ENCODE measurements around the gene C9. TPM values are rescaled to one million over a fixed set of nuclear protein-coding genes. Genes with fewer than 3 reads are reported as not detected.

Gene C9
- polyA plus RNA-seq, 1 donor (not counting 4 experiments of a cell fraction or from before 2014, with no cell fraction given): 0.04 TPM

DNA sequence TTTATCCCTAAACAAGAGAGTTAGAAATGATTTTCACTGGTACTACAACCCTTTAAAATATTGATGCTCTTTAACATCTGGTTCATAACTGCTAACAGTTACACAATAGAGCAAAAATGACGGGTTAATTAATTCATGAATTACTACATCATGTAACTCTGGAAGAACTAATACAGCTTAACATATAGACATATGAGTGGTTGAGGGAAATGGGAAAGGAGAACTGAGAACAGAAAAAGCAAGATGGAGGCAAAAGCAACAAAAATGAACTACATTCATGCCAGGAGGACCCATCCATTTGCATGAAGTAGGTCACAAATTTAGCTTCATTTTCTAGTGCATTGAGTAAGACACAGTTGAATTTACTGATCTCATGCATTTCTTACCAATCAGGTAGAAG is 61.8 kb downstream of the C9 start:
- dilution Hi-C loops (cut with MboI; ENCODE audit: extremely low pct_ligation_motif_present, low sequenced_read_pairs): no loop called here
- no peaks in the 10 kb centered on the region for H3K9me1 ChIP-seq (ENCODE audit: control insufficient read depth, extremely low read depth, insufficient read depth, low read length)
- H3K9me3 ChIP-seq (ENCODE audit: control insufficient read depth, low read depth, low read length): no peaks in the 10 kb centered on the region
- FAIRE-seq: no peak
- TF ChIP-seq EZH2 (IDR thresholded peaks at IDR 0.05; ENCODE audit: low read length): no peak
- TF ChIP-seq, protein P1, sequence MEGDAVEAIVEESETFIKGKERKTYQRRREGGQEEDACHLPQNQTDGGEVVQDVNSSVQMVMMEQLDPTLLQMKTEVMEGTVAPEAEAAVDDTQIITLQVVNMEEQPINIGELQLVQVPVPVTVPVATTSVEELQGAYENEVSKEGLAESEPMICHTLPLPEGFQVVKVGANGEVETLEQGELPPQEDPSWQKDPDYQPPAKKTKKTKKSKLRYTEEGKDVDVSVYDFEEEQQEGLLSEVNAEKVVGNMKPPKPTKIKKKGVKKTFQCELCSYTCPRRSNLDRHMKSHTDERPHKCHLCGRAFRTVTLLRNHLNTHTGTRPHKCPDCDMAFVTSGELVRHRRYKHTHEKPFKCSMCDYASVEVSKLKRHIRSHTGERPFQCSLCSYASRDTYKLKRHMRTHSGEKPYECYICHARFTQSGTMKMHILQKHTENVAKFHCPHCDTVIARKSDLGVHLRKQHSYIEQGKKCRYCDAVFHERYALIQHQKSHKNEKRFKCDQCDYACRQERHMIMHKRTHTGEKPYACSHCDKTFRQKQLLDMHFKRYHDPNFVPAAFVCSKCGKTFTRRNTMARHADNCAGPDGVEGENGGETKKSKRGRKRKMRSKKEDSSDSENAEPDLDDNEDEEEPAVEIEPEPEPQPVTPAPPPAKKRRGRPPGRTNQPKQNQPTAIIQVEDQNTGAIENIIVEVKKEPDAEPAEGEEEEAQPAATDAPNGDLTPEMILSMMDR (optimal IDR thresholded peaks at IDR 0.05 in 1 of 3, IDR thresholded peaks at IDR 0.05 in 1 of 3, conservative IDR thresholded peaks at IDR 0.05 in 1 of 3; ENCODE audit: extremely low read depth in 1 of 3, insufficient read depth in 2 of 3, low read length in 3 of 3): no peak
- H4K20me1 ChIP-seq (ENCODE audit: control insufficient read depth, extremely low read depth, insufficient read depth, low read length): no peaks in the 10 kb centered on the region
- no peak for DNase-seq (ENCODE audit: low read depth, low spot score)
- no peaks in the 10 kb centered on the region for H3K4me1 ChIP-seq (ENCODE audit: control insufficient read depth, extremely low read depth, insufficient read depth, low read length)
- no peak overlapping the region for H3K9ac ChIP-seq (ENCODE audit: control insufficient read depth, extremely low read depth, insufficient read depth, low read length)
- no peaks in the 10 kb centered on the region for H3K36me3 ChIP-seq (ENCODE audit: control insufficient read depth in 2 of 2, extremely low read depth in 1 of 2, insufficient read depth in 2 of 2, low read length in 2 of 2)
- no peaks in the 10 kb centered on the region for H3K27me3 ChIP-seq (ENCODE audit: control insufficient read depth, extremely low read depth, insufficient read depth, low read length)
- H3K4me2 ChIP-seq (ENCODE audit: control insufficient read depth, extremely low read depth, insufficient read depth, low read depth, low read length): no peak overlapping the region
- no peak overlapping the region for H3K4me3 ChIP-seq (ENCODE audit: control insufficient read depth in 2 of 3, extremely low read depth in 1 of 3, insufficient read depth in 2 of 3, low read depth in 1 of 3, low read length in 3 of 3)
- H3K27ac ChIP-seq (ENCODE audit: control insufficient read depth, insufficient read depth, low read length): no peak overlapping the region
- no peak overlapping the region for H2AFZ ChIP-seq (ENCODE audit: control insufficient read depth, low read length)
- H3K79me2 ChIP-seq (ENCODE audit: control insufficient read depth, insufficient read depth, low read length): no peaks in the 10 kb centered on the region

DNA sequence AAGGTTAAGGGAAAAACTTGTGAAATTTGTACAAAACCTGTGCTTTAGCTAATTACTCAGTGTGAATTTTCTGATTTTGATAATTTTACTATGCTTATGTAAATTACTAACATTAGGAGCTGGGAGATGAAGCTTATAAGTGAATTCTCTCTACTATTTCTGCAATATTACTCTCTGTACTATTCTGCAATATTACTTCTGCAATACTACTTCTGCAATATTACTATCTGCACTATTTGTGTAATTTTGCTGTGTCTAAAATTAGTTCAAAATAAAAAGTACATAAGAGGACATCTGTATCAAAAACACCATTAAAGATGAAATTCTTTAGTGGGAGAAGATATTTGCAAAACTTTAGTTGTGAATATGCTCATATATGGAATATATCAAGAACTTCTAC is 62.9 kb downstream of the C9 start:
- FAIRE-seq (no peak), DNase-seq (ENCODE audit: low read depth, low spot score) (no peak)
- H3K27me3 ChIP-seq (ENCODE audit: control insufficient read depth, extremely low read depth, insufficient read depth, low read length): no peaks in the 10 kb centered on the region
- H3K4me3 ChIP-seq (ENCODE audit: control insufficient read depth in 2 of 3, extremely low read depth in 1 of 3, insufficient read depth in 2 of 3, low read depth in 1 of 3, low read length in 3 of 3): no peak overlapping the region
- no peaks in the 10 kb centered on the region for H3K9me1 ChIP-seq (ENCODE audit: control insufficient read depth, extremely low read depth, insufficient read depth, low read length)
- no peaks in the 10 kb centered on the region for H3K36me3 ChIP-seq (ENCODE audit: control insufficient read depth in 2 of 2, extremely low read depth in 1 of 2, insufficient read depth in 2 of 2, low read length in 2 of 2)
- H2AFZ ChIP-seq (ENCODE audit: control insufficient read depth, low read length): no peak overlapping the region
- TF ChIP-seq, protein P1 (optimal IDR thresholded peaks at IDR 0.05 in 1 of 3, IDR thresholded peaks at IDR 0.05 in 1 of 3, conservative IDR thresholded peaks at IDR 0.05 in 1 of 3; ENCODE audit: extremely low read depth in 1 of 3, insufficient read depth in 2 of 3, low read length in 3 of 3): no peak
- TF ChIP-seq EZH2 (IDR thresholded peaks at IDR 0.05; ENCODE audit: low read length): no peak
- no peak overlapping the region for H3K4me2 ChIP-seq (ENCODE audit: control insufficient read depth, extremely low read depth, insufficient read depth, low read depth, low read length)
- H3K9ac ChIP-seq (ENCODE audit: control insufficient read depth, extremely low read depth, insufficient read depth, low read length): no peak overlapping the region
- H3K79me2 ChIP-seq (ENCODE audit: control insufficient read depth, insufficient read depth, low read length): no peaks in the 10 kb centered on the region
- no peaks in the 10 kb centered on the region for H4K20me1 ChIP-seq (ENCODE audit: control insufficient read depth, extremely low read depth, insufficient read depth, low read length)
- H3K9me3 ChIP-seq (ENCODE audit: control insufficient read depth, low read depth, low read length): no peaks in the 10 kb centered on the region
- H3K4me1 ChIP-seq (ENCODE audit: control insufficient read depth, extremely low read depth, insufficient read depth, low read length): no peaks in the 10 kb centered on the region
- H3K27ac ChIP-seq (ENCODE audit: control insufficient read depth, insufficient read depth, low read length): no peak overlapping the region
- dilution Hi-C loops (cut with MboI; ENCODE audit: extremely low pct_ligation_motif_present, low sequenced_read_pairs): no loop called here
